ENCODE measurements around the gene EXTL1. TPM values are rescaled to one million over a fixed set of nuclear protein-coding genes. Genes with fewer than 3 reads are reported as not detected.
"Not testable (repeated sequence)": the region's sequence is repeated elsewhere in the genome, so short reads cannot be mapped to it uniquely, and the experiment has no call there.

Gene EXTL1
- total and polyA plus RNA-seq, 3 donors from 2014 or later: 1.3 to 2.8 (median 1.3) TPM

DNA sequence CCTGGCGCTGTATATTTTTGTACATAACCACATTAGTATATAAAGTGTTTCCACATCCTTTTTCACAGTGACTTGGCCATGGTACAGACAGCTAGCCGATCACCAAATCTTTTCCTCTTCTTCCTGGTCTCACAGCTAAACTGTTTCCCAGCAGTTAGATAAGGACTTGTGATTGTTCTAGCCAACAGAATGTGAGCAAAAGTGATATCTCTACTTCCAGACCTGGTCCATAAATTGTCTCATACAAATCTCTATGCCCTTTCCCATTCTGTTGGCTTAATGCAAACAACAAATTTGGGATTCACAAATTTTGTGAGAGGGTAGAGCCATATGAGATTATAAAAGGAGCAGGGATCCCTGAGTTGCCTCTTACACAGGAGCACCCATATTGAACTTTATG is 43.2 kb upstream of the EXTL1 start:
- no peak for TF ChIP-seq POLR2A (IDR thresholded peaks at IDR 0.05)
- TF ChIP-seq, protein P1, sequence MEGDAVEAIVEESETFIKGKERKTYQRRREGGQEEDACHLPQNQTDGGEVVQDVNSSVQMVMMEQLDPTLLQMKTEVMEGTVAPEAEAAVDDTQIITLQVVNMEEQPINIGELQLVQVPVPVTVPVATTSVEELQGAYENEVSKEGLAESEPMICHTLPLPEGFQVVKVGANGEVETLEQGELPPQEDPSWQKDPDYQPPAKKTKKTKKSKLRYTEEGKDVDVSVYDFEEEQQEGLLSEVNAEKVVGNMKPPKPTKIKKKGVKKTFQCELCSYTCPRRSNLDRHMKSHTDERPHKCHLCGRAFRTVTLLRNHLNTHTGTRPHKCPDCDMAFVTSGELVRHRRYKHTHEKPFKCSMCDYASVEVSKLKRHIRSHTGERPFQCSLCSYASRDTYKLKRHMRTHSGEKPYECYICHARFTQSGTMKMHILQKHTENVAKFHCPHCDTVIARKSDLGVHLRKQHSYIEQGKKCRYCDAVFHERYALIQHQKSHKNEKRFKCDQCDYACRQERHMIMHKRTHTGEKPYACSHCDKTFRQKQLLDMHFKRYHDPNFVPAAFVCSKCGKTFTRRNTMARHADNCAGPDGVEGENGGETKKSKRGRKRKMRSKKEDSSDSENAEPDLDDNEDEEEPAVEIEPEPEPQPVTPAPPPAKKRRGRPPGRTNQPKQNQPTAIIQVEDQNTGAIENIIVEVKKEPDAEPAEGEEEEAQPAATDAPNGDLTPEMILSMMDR (IDR thresholded peaks at IDR 0.05): no peak
- no peak overlapping the region for H3K27ac ChIP-seq
- H3K4me1 ChIP-seq: no peaks in the 10 kb centered on the region
- H3K4me3 ChIP-seq: no peak overlapping the region
- H3K9me3 ChIP-seq: no peaks in the 10 kb centered on the region
- intact Hi-C loops (cut with DNase I; ENCODE audit: low total_unique reads): no loop called here
- 84 to 94% methylated on average over 2 of the region's 2 CpGs for WGBS, 2 donors
- no peaks in the 10 kb centered on the region for H3K36me3 ChIP-seq (ENCODE audit: low read depth, missing control alignments)
- DNase-seq: no peak
- no peaks in the 10 kb centered on the region for H3K27me3 ChIP-seq

DNA sequence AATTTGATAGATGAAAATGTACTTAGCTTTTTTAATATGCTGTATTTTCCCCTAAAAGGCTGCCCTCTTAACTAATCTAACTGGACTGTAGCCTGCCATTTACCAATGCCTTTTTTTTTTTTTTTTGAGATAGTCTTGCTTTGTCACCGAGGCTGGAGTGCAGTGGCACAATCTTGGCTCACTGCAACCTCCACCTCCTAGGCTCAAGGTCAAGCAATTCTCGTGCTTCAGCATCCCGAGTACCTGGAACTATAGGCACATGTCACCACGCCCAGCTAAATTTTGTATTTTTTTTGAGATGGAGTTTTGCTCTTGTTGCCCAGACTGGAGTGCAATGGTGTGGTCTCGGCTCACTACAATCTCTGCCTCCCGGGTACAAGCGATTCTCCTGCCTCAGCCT is 42.4 kb upstream of the EXTL1 start:
- H3K27me3 ChIP-seq: no peaks in the 10 kb centered on the region
- no peaks in the 10 kb centered on the region for H3K36me3 ChIP-seq (ENCODE audit: low read depth, missing control alignments)
- H3K4me1 ChIP-seq: no peaks in the 10 kb centered on the region
- TF ChIP-seq, protein P1 (IDR thresholded peaks at IDR 0.05): no peak
- TF ChIP-seq POLR2A (IDR thresholded peaks at IDR 0.05): no peak
- no peak overlapping the region for H3K27ac ChIP-seq
- 78 to 87% methylated on average over 7 of the region's 7 CpGs for WGBS, 2 donors
- no peak overlapping the region for H3K4me3 ChIP-seq
- no peak for DNase-seq
- no peaks in the 10 kb centered on the region for H3K9me3 ChIP-seq
- intact Hi-C loops (cut with DNase I; ENCODE audit: low total_unique reads): no loop called here

DNA sequence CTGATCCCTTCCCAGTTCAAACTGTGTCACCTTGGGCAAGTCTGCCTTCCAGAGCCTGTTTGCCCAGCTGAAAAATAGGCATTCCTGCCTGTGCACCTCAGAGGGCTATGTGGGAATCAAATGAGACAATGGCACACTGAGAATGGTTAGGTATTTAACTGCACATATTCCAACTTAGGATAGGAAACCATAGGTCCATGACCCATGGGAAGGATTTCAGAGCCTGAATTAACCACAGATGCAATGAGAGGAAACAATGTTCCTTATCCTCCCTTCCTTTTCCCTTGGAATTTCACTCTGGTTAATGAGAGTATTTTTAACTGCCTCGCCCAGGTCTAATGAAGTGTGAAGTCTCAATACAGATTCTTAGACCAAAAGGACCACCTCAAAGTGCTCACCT is 36.4 kb upstream of the EXTL1 start:
- 76 to 85% methylated on average over 1 of the region's 1 CpG for WGBS, 2 donors
- no peak for DNase-seq
- Histone ChIP-seq H3K27me3 (no peaks in the 10 kb centered on the region), H3K9me3 (no peaks in the 10 kb centered on the region), H3K27ac (no peak overlapping the region), H3K4me3 (no peak overlapping the region), H3K4me1 (no peaks in the 10 kb centered on the region), H3K36me3 (ENCODE audit: low read depth, missing control alignments) (no peaks in the 10 kb centered on the region)
- TF ChIP-seq, protein P1 (IDR thresholded peaks at IDR 0.05): no peak
- no peak for TF ChIP-seq POLR2A (IDR thresholded peaks at IDR 0.05)
- intact Hi-C loops (cut with DNase I; ENCODE audit: low total_unique reads): no loop called here

DNA sequence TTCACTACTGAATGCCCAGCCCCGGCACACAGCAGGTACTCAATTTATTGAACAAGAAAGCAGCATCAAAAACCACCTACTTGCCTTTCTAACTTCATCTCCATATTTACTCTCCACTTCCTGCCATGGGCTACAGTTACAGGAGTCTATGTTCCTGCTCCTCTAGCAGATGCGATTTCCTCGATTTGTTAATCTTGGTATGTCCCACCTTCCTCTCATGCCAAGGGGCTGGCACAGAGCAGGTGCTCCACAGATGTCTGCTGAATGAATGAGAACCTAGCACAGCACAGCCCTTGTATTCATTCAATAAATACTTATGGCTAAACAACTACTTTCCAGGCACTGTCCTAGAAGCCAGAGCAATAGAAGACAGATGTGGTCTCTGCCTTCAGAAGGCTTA is 35.9 kb upstream of the EXTL1 start:
- no peak for DNase-seq
- no peak overlapping the region for H3K27ac ChIP-seq
- no peaks in the 10 kb centered on the region for H3K9me3 ChIP-seq
- no peaks in the 10 kb centered on the region for H3K4me1 ChIP-seq
- H3K4me3 ChIP-seq: no peak overlapping the region
- H3K27me3 ChIP-seq: no peaks in the 10 kb centered on the region
- intact Hi-C loops (cut with DNase I; ENCODE audit: low total_unique reads): no loop called here
- 93 to 96% methylated on average over 3 of the region's 3 CpGs for WGBS, 2 donors
- no peaks in the 10 kb centered on the region for H3K36me3 ChIP-seq (ENCODE audit: low read depth, missing control alignments)
- TF ChIP-seq, protein P1 (IDR thresholded peaks at IDR 0.05): no peak
- TF ChIP-seq POLR2A (IDR thresholded peaks at IDR 0.05): no peak

DNA sequence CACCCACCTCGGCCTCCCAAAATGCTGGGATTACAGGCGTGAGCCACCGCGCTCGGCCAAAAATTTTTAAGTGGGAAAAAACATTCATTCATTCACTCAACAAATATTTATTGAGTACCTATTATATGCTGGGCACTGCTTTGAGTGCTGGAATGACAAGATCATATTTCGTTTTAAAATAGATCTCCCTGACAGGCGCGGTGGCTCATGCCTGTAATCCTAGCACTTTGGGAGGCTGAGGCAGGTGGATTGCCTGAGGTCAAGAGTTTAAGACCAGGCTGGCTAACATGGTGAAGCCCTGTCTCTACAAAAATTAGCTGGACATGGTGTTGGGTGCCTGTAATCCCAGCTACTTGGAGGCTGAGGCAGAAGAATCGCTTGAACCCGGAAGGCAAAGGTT is 34.8 kb upstream of the EXTL1 start:
- H3K4me1 ChIP-seq; DNase-seq; H3K36me3 ChIP-seq (ENCODE audit: low read depth, missing control alignments); H3K27me3 ChIP-seq; H3K4me3 ChIP-seq; intact Hi-C loops (cut with DNase I; ENCODE audit: low total_unique reads); H3K27ac ChIP-seq; H3K9me3 ChIP-seq: not testable (repeated sequence)
- 96 to 99% methylated on average over 10 of the region's 10 CpGs for WGBS, 2 donors
